ENCODE data around the gene CCDC191. TPM values are rescaled to one million over a fixed set of nuclear protein-coding genes. Genes with fewer than 3 reads are reported as not detected.

Gene CCDC191
- polyA plus RNA-seq, 4 donors = 0.54 to 8.8 (median 1.7) TPM

DNA sequence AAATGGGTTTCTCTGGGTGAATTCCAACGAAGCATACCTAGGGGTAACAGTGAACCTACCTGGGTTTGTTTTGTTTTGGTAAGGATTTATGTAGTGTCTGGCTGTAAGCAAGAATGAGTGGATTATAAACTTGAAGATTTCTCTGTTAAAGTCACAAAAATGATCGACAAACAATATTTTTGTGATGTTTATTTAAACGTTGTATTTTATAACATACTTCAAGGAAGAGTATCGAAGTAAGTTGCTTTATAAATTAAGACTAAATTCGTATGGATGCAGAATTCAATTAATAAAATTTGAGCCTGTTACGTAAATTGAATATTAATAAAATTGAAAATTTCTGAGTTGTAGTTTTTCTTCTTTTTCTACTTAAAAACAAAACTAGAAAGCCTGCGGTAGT, 109.5 kb downstream of the CCDC191 start:
- H3K27ac ChIP-seq (ENCODE audit: low read depth in 1 of 3, low read length in 2 of 3) = peak overlapping the region in 2 of 3 donors; percentile 79 to 81
- DNase-seq (no peak), FAIRE-seq (no peak)
- no peaks in the 10 kb centered on the region for H3K36me3 ChIP-seq (ENCODE audit: control insufficient read depth in 3 of 3, insufficient read depth in 2 of 3, low read depth in 1 of 3, low read length in 3 of 3)
- peaks cover 0 to 2% (median 0%) of the 10 kb centered on the region in 3 donors for H3K4me1 ChIP-seq (ENCODE audit: control insufficient read depth in 3 of 3, insufficient read depth in 2 of 3, low read depth in 1 of 3, low read length in 2 of 3)
- H3K4me3 ChIP-seq (ENCODE audit: low read depth in 1 of 3, low read length in 3 of 3) = peak overlapping the region in 2 of 3 donors; percentile 74 to 76
- WGBS, 3 donors = 74 to 80% (median 74%) methylated on average over 7 of the region's 7 CpGs
- no peaks in the 10 kb centered on the region for H3K27me3 ChIP-seq (ENCODE audit: control insufficient read depth in 3 of 3, insufficient read depth in 3 of 3, low read length in 3 of 3)
- H3K9me3 ChIP-seq (ENCODE audit: control insufficient read depth in 2 of 2, insufficient read depth in 1 of 2, low read depth in 1 of 2, low read length in 1 of 2) = no peaks in the 10 kb centered on the region

DNA sequence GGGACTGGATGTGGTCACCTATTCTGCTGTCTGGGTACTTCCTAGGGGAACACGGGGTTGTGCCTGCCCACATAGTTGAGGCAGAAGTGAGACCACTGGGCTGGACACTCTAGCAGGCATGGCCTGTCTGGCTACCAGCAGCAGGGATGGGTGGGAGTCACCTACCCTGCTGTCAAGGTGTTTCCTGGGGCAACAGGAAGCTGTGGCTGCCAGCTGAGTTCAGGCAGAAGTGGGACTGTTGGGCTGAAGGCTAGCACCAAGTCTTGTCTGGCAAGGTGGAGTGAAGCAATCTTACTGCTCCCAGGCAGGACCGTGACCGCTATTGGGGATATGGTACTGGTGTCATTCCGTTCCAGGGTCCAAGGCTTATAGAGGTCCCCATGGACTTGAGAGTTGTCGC, 128.8 kb downstream of the CCDC191 start:
- Histone ChIP-seq H3K4me3 (ENCODE audit: low read depth in 1 of 3, low read length in 3 of 3) (no peak overlapping the region), H3K9me3 (ENCODE audit: control insufficient read depth in 2 of 2, insufficient read depth in 1 of 2, low read depth in 1 of 2, low read length in 1 of 2) (peaks cover 0 to 4% of the 10 kb centered on the region in 2 donors), H3K36me3 (ENCODE audit: control insufficient read depth in 3 of 3, insufficient read depth in 2 of 3, low read depth in 1 of 3, low read length in 3 of 3) (peaks cover 0 to 3% (median 3%) of the 10 kb centered on the region in 3 donors), H3K4me1 (ENCODE audit: control insufficient read depth in 3 of 3, insufficient read depth in 2 of 3, low read depth in 1 of 3, low read length in 2 of 3) (no peaks in the 10 kb centered on the region), H3K27me3 (ENCODE audit: control insufficient read depth in 3 of 3, insufficient read depth in 3 of 3, low read length in 3 of 3) (no peaks in the 10 kb centered on the region), H3K27ac (ENCODE audit: low read depth in 1 of 3, low read length in 2 of 3) (no peak overlapping the region)
- 74 to 92% (median 87%) methylated on average over 5 of the region's 5 CpGs for WGBS, 3 donors
- DNase-seq (no peak), FAIRE-seq (no peak)

DNA sequence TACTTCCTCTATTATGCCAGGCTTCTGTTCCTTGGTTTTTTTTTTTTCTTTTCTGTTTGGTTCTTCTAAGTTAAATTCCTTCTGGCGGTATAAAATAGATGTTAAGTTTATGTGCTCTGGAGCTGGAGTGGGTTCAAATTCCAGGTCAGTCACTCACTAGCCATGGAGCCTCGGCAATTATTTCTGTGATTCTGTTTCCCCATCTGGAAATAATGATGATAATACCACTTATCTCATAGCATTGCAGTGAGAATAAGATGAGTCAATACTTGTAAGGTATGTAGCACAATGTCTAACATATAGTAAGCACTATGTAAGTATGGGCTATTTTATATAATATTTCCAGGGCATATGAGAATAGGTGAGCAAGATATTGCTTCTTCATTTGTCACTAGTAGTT, 141.7 kb downstream of the CCDC191 start:
- 49 to 55% (median 55%) methylated on average over 2 of the region's 2 CpGs for WGBS, 3 donors
- Histone ChIP-seq H3K4me3 (ENCODE audit: low read depth in 1 of 3, low read length in 3 of 3) (no peak overlapping the region), H3K36me3 (ENCODE audit: control insufficient read depth in 3 of 3, insufficient read depth in 2 of 3, low read depth in 1 of 3, low read length in 3 of 3) (no peaks in the 10 kb centered on the region), H3K4me1 (ENCODE audit: control insufficient read depth in 3 of 3, insufficient read depth in 2 of 3, low read depth in 1 of 3, low read length in 2 of 3) (no peaks in the 10 kb centered on the region), H3K9me3 (ENCODE audit: control insufficient read depth in 2 of 2, insufficient read depth in 1 of 2, low read depth in 1 of 2, low read length in 1 of 2) (no peaks in the 10 kb centered on the region), H3K27me3 (ENCODE audit: control insufficient read depth in 3 of 3, insufficient read depth in 3 of 3, low read length in 3 of 3) (no peaks in the 10 kb centered on the region), H3K27ac (ENCODE audit: low read depth in 1 of 3, low read length in 2 of 3) (no peak overlapping the region)
- FAIRE-seq (no peak), DNase-seq (no peak)

Other genes starting within 250 kb of the CCDC191 start
- 10 to 100 TPM in 3 of 4 donors, 1 to 10 TPM in 1; 5.5 to 27.4 (median 22.8) TPM for gene GRAMD1C, start 217.7 kb downstream of the CCDC191 start, polyA plus RNA-seq
- gene ZDHHC23, start 108.5 kb downstream of the CCDC191 start, polyA plus RNA-seq = 1 to 10 TPM; 3.8 to 9.6 (median 6.0) TPM
- gene QTRT2, start 211 bp upstream of the CCDC191 start, polyA plus RNA-seq = 10 to 100 TPM in 1 of 4 donors, 1 to 10 TPM in 3; 4.5 to 27.4 (median 7.3) TPM
- not detected for gene DRD3, start 122.5 kb upstream of the CCDC191 start, polyA plus RNA-seq
- gene ZNF80, start 181.1 kb upstream of the CCDC191 start, polyA plus RNA-seq = under 1 TPM in 2 of 4 donors, not detected in 2; 0.01 to 0.03 TPM
- 1 to 10 TPM in 1 of 4 donors, under 1 TPM in 2, not detected in 1; 0.25 to 2.4 (median 0.45) TPM for gene TIGIT, start 237.5 kb upstream of the CCDC191 start, polyA plus RNA-seq

Data from small intestine (tissue), 7 donors.